Fibroblast of lung (primary cell): ENCODE results near the gene LOXHD1.

ENCODE experiments used
- EZH2 ChIP-seq: IDR thresholded peaks from 2 replicates; pipeline ENCODE4 v1.5.1; 2012; ENCODE audit warnings: low read length, control low read depth, mild to moderate bottlenecking; ENCODE audit errors: missing control alignments
- TF ChIP-seq, protein P1 (sequence below), 2 donors: IDR thresholded peaks in 1 of 2; conservative IDR thresholded peaks in 1 of 2; 1 replicate in 1 of 2; 2 replicates in 1 of 2; pipeline ENCODE4 v1.5.1; 2011 to 2012; ENCODE audit warnings: low read length in 2 of 2, control low read depth in 1 of 2, inconsistent platforms in 1 of 2, low read depth in 1 of 2, mild to moderate bottlenecking in 1 of 2

GRCh38 chr18:46607926-46608325 lies 49.1 kb downstream of the LOXHD1 start:
- TF ChIP-seq, protein P1, sequence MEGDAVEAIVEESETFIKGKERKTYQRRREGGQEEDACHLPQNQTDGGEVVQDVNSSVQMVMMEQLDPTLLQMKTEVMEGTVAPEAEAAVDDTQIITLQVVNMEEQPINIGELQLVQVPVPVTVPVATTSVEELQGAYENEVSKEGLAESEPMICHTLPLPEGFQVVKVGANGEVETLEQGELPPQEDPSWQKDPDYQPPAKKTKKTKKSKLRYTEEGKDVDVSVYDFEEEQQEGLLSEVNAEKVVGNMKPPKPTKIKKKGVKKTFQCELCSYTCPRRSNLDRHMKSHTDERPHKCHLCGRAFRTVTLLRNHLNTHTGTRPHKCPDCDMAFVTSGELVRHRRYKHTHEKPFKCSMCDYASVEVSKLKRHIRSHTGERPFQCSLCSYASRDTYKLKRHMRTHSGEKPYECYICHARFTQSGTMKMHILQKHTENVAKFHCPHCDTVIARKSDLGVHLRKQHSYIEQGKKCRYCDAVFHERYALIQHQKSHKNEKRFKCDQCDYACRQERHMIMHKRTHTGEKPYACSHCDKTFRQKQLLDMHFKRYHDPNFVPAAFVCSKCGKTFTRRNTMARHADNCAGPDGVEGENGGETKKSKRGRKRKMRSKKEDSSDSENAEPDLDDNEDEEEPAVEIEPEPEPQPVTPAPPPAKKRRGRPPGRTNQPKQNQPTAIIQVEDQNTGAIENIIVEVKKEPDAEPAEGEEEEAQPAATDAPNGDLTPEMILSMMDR (conservative IDR thresholded peaks at IDR 0.05 in 1 of 2, IDR thresholded peaks at IDR 0.05 in 1 of 2; ENCODE audit: low read depth in 1 of 2, low read length in 2 of 2) = no peak
- no peak for TF ChIP-seq EZH2
